Daoy (cell line): ENCODE data around the gene TMEM38A. TPM values are rescaled to one million over a fixed set of nuclear protein-coding genes. Genes with fewer than 3 reads are reported as not detected.
"Not testable (repeated sequence)": the region's sequence is repeated elsewhere in the genome, so short reads cannot be mapped to it uniquely, and the experiment has no call there.

Experiments used
- DNase-seq: peaks from one replicate; pipeline ENCODE4 v3.0.0-alpha.2; 2015; ENCODE audit warnings: low read depth
- total RNA-seq: library from RNA; depleted of rRNA; stranded (reverse); fragments of >200 nt; shearing (Covaris generic); gene quantifications from 2 replicates; pipeline ENCODE4 v1.2.3, GENCODE V29; 2014

Gene TMEM38A
- total RNA-seq, 1 experiment from 2014 or later, result 1.1 TPM

GRCh38 chr19:16676101-16676798, 15.3 kb downstream of the TMEM38A start:
- no peak for DNase-seq

GRCh38 chr19:16677055-16677454, 16.1 kb downstream of the TMEM38A start:
- DNase-seq, result no peak

- no peak for DNase-seq
These were observed 17.6 kb downstream of the TMEM38A start for GRCh38 chr19:16678498-16678897.

- no peak for DNase-seq
These were observed 18.9 kb downstream of the TMEM38A start for GRCh38 chr19:16679811-16680210.

- DNase-seq, result no peak
These were observed 21.6 kb downstream of the TMEM38A start for GRCh38 chr19:16682539-16682938.

- DNase-seq, result no peak
These were observed 23.3 kb downstream of the TMEM38A start for GRCh38 chr19:16684216-16684615.

GRCh38 chr19:16688084-16688483, 27.1 kb downstream of the TMEM38A start:
- no peak for DNase-seq

- no peak for DNase-seq
These were observed 38.0 kb downstream of the TMEM38A start for GRCh38 chr19:16698914-16699313.

- DNase-seq, result peak; percentile 95
These were observed 41.2 kb downstream of the TMEM38A start for GRCh38 chr19:16702123-16702522.

GRCh38 chr19:16703677-16704076, 42.7 kb downstream of the TMEM38A start:
- no peak for DNase-seq

- DNase-seq, result not testable (repeated sequence)
These were observed 49.9 kb downstream of the TMEM38A start for GRCh38 chr19:16710870-16711269.

- DNase-seq, result not testable (repeated sequence)
These were observed 51.4 kb downstream of the TMEM38A start for GRCh38 chr19:16712295-16712694.

- DNase-seq, result peak; percentile 76
These were observed 53.9 kb downstream of the TMEM38A start for GRCh38 chr19:16714702-16715287.

- DNase-seq, result no peak
These were observed 54.7 kb downstream of the TMEM38A start for GRCh38 chr19:16715611-16716010.

- no peak for DNase-seq
These were observed 60.1 kb downstream of the TMEM38A start for GRCh38 chr19:16721051-16721450.

- no peak for DNase-seq
These were observed 61.7 kb downstream of the TMEM38A start for GRCh38 chr19:16722591-16722990.

GRCh38 chr19:16726916-16727315, 66.0 kb downstream of the TMEM38A start:
- no peak for DNase-seq

- not testable (repeated sequence) for DNase-seq
These were observed 74.8 kb downstream of the TMEM38A start for GRCh38 chr19:16735650-16736266.

- DNase-seq, result no peak
These were observed 75.8 kb downstream of the TMEM38A start for GRCh38 chr19:16736709-16737108.

GRCh38 chr19:16737911-16738310, 77.0 kb downstream of the TMEM38A start:
- no peak for DNase-seq

GRCh38 chr19:16739546-16739945, 78.6 kb downstream of the TMEM38A start:
- no peak for DNase-seq
